Measurements from ENCODE around the gene AP3S2. TPM values are rescaled to one million over a fixed set of nuclear protein-coding genes. Genes with fewer than 3 reads are reported as not detected.
A peak's percentile ranks its signal among the peaks of the same experiment; 100 is the strongest.
"Not testable (repeated sequence)": the region's sequence is repeated elsewhere in the genome, so short reads cannot be mapped to it uniquely, and the experiment has no call there.

The AP3S2 gene
- total RNA-seq, 6 experiments from 2014 or later = 30.9 to 37.9 (median 33.4) TPM

DNA sequence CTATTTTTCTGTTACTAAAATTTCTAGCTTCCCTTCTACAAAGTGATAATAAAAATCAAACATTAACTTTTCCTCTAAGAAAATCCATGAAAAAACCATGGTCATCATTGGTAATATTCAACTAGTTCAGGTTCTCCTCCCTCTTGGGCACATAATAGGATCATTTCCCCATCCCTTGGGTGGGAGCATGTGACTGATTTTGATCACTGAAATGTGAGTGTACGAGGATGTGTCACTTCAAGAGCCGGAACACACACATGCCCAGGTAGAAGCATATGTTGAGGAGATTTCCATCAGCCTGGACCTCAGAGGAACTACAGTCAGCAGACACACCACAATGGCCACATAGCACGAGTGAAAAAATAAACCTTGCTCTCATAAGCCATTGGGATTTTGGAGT is 36.1 kb downstream of the AP3S2 start:
- H3K4me1 Mint-ChIP-seq (ENCODE audit: low read depth) = peaks cover 5% of the 10 kb centered on the region
- no peak for DNase-seq
- TF ChIP-seq, protein P1, sequence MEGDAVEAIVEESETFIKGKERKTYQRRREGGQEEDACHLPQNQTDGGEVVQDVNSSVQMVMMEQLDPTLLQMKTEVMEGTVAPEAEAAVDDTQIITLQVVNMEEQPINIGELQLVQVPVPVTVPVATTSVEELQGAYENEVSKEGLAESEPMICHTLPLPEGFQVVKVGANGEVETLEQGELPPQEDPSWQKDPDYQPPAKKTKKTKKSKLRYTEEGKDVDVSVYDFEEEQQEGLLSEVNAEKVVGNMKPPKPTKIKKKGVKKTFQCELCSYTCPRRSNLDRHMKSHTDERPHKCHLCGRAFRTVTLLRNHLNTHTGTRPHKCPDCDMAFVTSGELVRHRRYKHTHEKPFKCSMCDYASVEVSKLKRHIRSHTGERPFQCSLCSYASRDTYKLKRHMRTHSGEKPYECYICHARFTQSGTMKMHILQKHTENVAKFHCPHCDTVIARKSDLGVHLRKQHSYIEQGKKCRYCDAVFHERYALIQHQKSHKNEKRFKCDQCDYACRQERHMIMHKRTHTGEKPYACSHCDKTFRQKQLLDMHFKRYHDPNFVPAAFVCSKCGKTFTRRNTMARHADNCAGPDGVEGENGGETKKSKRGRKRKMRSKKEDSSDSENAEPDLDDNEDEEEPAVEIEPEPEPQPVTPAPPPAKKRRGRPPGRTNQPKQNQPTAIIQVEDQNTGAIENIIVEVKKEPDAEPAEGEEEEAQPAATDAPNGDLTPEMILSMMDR (IDR thresholded peaks at IDR 0.05) = no peak
- no peak overlapping the region for H3K27ac Mint-ChIP-seq
- H3K36me3 Mint-ChIP-seq (ENCODE audit: low read depth) = 0 out of 2 replicates have a peak, but pooled peaks cover 5% of the 10 kb centered on the region
- no peak overlapping the region for H3K4me3 Mint-ChIP-seq
- H3K27me3 Mint-ChIP-seq (ENCODE audit: insufficient read depth) = peaks cover 2% of the 10 kb centered on the region; the same call in 1 of the 2 replicates
- H3K9me3 Mint-ChIP-seq = no peaks in the 10 kb centered on the region

DNA sequence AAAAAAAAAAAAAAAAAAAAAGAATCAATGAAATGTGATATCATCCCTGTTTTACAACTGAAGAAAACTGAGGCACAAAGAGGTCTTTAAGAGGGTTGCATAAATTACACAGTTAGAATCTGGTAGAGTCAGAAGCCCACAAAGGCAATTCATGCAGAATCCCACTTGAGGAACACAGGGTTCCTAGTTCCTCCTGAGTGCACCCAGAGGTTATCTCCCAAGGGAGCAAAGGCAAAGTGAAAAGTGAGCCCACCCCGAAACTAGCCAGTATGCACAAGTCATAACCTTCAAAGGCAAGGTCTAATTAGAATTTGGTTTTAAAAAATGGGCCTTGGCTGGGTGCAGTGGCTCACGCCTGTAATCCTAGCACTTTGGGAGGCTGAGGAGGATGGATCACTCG is 37.8 kb downstream of the AP3S2 start:
- Mint-ChIP-seq H3K36me3 (ENCODE audit: low read depth) (peaks cover 16% of the 10 kb centered on the region), H3K4me3 (no peak overlapping the region), H3K27ac (no peak overlapping the region; the same call in 1 of the 2 replicates), H3K9me3 (no peaks in the 10 kb centered on the region), H3K27me3 (ENCODE audit: insufficient read depth) (peaks cover 2% of the 10 kb centered on the region; the same call in 1 of the 2 replicates), H3K4me1 (ENCODE audit: low read depth) (peaks cover 22% of the 10 kb centered on the region)
- DNase-seq = no peak
- TF ChIP-seq, protein P1 (IDR thresholded peaks at IDR 0.05) = no peak

DNA sequence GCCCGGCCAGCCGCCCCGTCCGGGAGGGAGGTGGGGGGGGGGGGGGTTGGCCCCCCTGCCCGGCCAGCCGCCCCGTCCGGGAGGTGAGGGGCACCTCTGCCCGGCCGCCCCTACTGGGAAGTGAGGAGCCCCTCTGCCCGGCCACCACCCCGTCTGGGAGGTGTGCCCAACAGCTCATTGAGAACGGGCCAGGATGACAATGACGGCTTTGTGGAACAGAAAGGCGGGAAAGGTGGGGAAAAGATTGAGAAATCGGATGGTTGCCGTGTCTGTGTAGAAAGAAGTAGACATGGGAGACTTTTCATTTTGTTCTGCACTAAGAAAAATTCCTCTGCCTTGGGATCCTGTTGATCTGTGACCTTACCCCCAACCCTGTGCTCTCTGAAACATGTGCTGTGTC is 38.9 kb downstream of the AP3S2 start:
- H3K27ac Mint-ChIP-seq; H3K27me3 Mint-ChIP-seq (ENCODE audit: insufficient read depth); H3K4me3 Mint-ChIP-seq; H3K9me3 Mint-ChIP-seq; DNase-seq: not testable (repeated sequence)
- H3K36me3 Mint-ChIP-seq (ENCODE audit: low read depth) = peaks cover 22% of the 10 kb centered on the region
- peaks cover 33% of the 10 kb centered on the region for H3K4me1 Mint-ChIP-seq (ENCODE audit: low read depth)

DNA sequence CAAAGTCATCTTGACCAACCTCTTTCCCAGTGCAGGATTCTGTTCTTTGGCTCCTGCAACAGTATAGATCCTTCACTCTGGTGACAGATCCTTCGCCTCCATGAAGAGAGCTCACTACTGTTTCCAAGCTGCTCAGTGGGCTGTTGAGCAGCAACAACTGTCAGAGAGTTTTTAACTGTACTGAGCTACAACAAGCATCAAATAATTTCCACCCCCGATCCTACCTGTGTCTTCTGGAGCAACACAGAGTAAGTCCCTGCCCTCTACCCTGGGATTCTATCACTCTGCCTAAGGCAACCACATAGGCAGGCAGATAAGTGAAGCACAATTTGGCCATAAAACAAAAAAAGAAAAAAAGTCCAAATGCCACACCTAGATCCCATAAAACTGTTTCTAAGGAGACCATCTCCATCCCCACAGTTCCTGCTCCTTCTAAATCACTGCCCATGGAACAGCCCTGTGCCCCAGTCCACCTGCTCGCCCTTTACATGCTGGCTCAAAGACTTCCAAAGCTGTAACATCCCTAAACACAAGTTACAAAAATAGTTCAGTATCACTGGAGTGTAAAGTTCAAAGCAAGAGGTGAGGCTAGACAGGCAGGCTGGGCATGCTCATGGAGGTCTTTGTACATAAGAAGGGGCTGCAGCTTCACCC is 41.3 kb downstream of the AP3S2 start:
- H3K27me3 Mint-ChIP-seq (ENCODE audit: insufficient read depth) = peaks cover 2% of the 10 kb centered on the region; the same call in 1 of the 2 replicates
- no peak overlapping the region for H3K4me3 Mint-ChIP-seq
- no peak for DNase-seq
- H3K36me3 Mint-ChIP-seq (ENCODE audit: low read depth) = peaks cover 35% of the 10 kb centered on the region
- H3K4me1 Mint-ChIP-seq (ENCODE audit: low read depth) = peaks cover 56% of the 10 kb centered on the region
- TF ChIP-seq, protein P1 (IDR thresholded peaks at IDR 0.05) = no peak
- no peaks in the 10 kb centered on the region for H3K9me3 Mint-ChIP-seq
- peak overlapping the region; percentile 27 for H3K27ac Mint-ChIP-seq

DNA sequence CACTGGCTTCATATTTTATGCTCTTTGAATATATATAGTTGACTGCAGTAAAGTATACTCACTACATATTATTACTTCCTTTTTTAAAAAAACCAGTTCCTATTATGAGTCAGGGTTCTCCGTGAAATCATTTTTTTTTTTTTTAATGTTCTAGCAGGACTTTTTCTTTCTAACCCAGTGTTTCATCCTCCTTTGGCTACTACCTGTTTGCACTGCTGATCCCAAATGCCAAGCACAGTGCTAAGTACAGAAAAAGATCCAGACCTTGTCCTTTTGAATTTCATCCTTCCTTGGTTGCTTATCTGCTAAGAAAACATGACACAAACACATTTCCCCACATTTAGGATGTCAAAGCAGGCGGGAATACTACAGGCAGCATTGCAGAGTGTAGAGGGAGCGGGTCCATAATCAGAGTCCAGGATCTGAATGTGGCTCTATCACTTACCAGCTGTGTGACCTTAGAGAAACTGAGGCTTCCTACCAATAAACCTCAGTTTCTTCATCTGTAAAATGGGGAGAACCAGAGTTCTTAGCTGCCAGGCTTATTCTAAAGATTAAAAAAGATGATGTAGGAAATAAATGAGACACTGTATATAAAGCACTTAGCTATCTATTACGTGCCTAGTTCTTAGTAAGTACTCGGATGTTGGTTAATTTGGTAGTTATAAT is 42.0 kb downstream of the AP3S2 start:
- no peak overlapping the region for H3K4me3 Mint-ChIP-seq
- peaks cover 60% of the 10 kb centered on the region for H3K4me1 Mint-ChIP-seq (ENCODE audit: low read depth)
- H3K27ac Mint-ChIP-seq = peak overlapping the region; percentile 95
- TF ChIP-seq, protein P1 (IDR thresholded peaks at IDR 0.05) = no peak
- peaks cover 38% of the 10 kb centered on the region for H3K36me3 Mint-ChIP-seq (ENCODE audit: low read depth)
- DNase-seq = no peak
- no peaks in the 10 kb centered on the region for H3K9me3 Mint-ChIP-seq
- H3K27me3 Mint-ChIP-seq (ENCODE audit: insufficient read depth) = peaks cover 2% of the 10 kb centered on the region; the same call in 1 of the 2 replicates

DNA sequence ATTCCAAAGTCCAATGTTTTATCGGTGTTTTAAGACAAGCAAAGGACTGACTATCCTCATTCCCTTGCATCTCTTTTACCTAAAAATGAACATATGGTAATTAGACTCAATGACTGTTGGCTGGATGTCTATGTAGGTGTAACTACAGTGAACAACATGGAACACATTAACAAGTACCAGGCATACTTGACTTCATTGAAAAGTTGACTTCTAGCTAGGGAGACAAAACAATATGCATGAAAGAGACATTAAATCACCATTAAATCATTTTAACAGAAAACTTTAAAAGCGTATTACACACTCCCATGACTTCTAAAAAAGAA is 44.9 kb downstream of the AP3S2 start:
- Mint-ChIP-seq H3K4me3 (peak overlapping the region; percentile 73), H3K9me3 (no peaks in the 10 kb centered on the region), H3K27ac (peak overlapping the region; percentile 95), H3K4me1 (ENCODE audit: low read depth) (peaks cover 85% of the 10 kb centered on the region), H3K27me3 (ENCODE audit: insufficient read depth) (peaks cover 1% of the 10 kb centered on the region; the same call in 1 of the 2 replicates), H3K36me3 (ENCODE audit: low read depth) (peaks cover 42% of the 10 kb centered on the region)
- no peak for DNase-seq
- TF ChIP-seq, protein P1 (IDR thresholded peaks at IDR 0.05) = no peak

Data from HFFc6 (cell line).